HepG2 (cell line): ENCODE results near the gene METTL23. TPM values are rescaled to one million over a fixed set of nuclear protein-coding genes. Genes with fewer than 3 reads are reported as not detected.
A peak's percentile ranks its signal among the peaks of the same experiment; 100 is the strongest.

Source experiments
- AKAP8 ChIP-seq: sonication (generic); formaldehyde crosslinking; IDR thresholded peaks from 2 replicates; pipeline ENCODE4 v1.5.1; 2020; ENCODE audit warnings: mild to moderate bottlenecking, missing genetic modification reagents
- BORCS8-MEF2B ChIP-seq: sonication (generic); formaldehyde crosslinking; IDR thresholded peaks from 2 replicates; pipeline ENCODE4 v1.8.0; 2022; ENCODE audit warnings: mild to moderate bottlenecking, missing genetic modification reagents
- FOXO1 ChIP-seq: sonication (generic); formaldehyde crosslinking; IDR thresholded peaks from 2 replicates; pipeline ENCODE4 v1.4.0; 2020; ENCODE audit warnings: missing genetic modification reagents
- PAX8 ChIP-seq: sonication (generic); formaldehyde crosslinking; IDR thresholded peaks from 2 replicates; pipeline ENCODE4 v1.8.0; 2022; ENCODE audit warnings: mild to moderate bottlenecking, missing genetic modification reagents, borderline replicate concordance
- SAP130 ChIP-seq: IDR thresholded peaks from 2 replicates; pipeline ENCODE4 v1.6.1; 2016; ENCODE audit warnings: low read depth
- TCF7 ChIP-seq: sonication (generic); IDR thresholded peaks from 2 replicates; pipeline ENCODE4 v1.6.1; 2016; ENCODE audit warnings: antibody characterized with exemption, low read depth
- ZMYM3 ChIP-seq: sonication (generic); formaldehyde crosslinking; IDR thresholded peaks from 2 replicates; pipeline ENCODE4 v1.5.1; 2020; ENCODE audit warnings: mild to moderate bottlenecking, missing genetic modification reagents
- ZNF772 ChIP-seq: sonication (generic); formaldehyde crosslinking; IDR thresholded peaks from 2 replicates; pipeline ENCODE4 v1.5.0; 2020; ENCODE audit warnings: mild to moderate bottlenecking, missing genetic modification reagents
- polyA plus RNA-seq, 8 experiments: library from polyadenylated mRNA; depleted of rRNA in 3 of 8; stranded (reverse) in 7 of 8; unstranded in 1 of 8; fragments of >200 nt; fragmentation: Illumina TruSeq in 4 of 8; extraction: Trizol in 4 of 8; gene quantifications; 2 replicates each; pipeline versions ENCODE4 v1.2.1 to v1.2.3, GENCODE V29; 2011 to 2016; ENCODE audit warnings: low read depth in 4 of 8, missing spikeins in 1 of 8, mixed read lengths in 1 of 8; ENCODE audit not compliant: insufficient read depth in 1 of 8
- total RNA-seq, 5 experiments: library from RNA; depleted of rRNA; stranded (reverse); fragments of >200 nt; fragmentation: Illumina TruSeq; extraction: Trizol; gene quantifications; 2 replicates each; pipeline ENCODE4 v1.2.3, GENCODE V29; 2016; ENCODE audit warnings: low read depth in 1 of 5
- TF ChIP-seq, protein P1 (sequence below): IDR thresholded peaks from 2 replicates; pipeline ENCODE4 v1.6.1; 2016; ENCODE audit warnings: low read depth, missing genetic modification reagents, missing compliant biosample characterization
- TF ChIP-seq, protein P2 (sequence below): IDR thresholded peaks from 2 replicates; pipeline ENCODE4 v1.6.1; 2016; ENCODE audit warnings: missing compliant biosample characterization, missing genetic modification reagents, borderline replicate concordance
- TF ChIP-seq, protein P3 (sequence below): sonication (generic); formaldehyde crosslinking; IDR thresholded peaks from 2 replicates; pipeline ENCODE4 v1.4.0; 2020; ENCODE audit warnings: low read depth, mild to moderate bottlenecking, missing genetic modification reagents
- TF ChIP-seq, protein P4 (sequence below): sonication (generic); formaldehyde crosslinking; IDR thresholded peaks from 2 replicates; pipeline ENCODE4 v1.4.0; 2020; ENCODE audit warnings: missing genetic modification reagents, borderline replicate concordance

METTL23 gene
- total and polyA plus RNA-seq, 2 of the 13 experiments (the other 11 are each of a cell fraction or from before 2014, with no cell fraction given): 39.9 to 104 TPM

GRCh38 chr17:76696763-76697701 is 29.6 kb upstream of the METTL23 start (continued):
- TF ChIP-seq, protein P1, sequence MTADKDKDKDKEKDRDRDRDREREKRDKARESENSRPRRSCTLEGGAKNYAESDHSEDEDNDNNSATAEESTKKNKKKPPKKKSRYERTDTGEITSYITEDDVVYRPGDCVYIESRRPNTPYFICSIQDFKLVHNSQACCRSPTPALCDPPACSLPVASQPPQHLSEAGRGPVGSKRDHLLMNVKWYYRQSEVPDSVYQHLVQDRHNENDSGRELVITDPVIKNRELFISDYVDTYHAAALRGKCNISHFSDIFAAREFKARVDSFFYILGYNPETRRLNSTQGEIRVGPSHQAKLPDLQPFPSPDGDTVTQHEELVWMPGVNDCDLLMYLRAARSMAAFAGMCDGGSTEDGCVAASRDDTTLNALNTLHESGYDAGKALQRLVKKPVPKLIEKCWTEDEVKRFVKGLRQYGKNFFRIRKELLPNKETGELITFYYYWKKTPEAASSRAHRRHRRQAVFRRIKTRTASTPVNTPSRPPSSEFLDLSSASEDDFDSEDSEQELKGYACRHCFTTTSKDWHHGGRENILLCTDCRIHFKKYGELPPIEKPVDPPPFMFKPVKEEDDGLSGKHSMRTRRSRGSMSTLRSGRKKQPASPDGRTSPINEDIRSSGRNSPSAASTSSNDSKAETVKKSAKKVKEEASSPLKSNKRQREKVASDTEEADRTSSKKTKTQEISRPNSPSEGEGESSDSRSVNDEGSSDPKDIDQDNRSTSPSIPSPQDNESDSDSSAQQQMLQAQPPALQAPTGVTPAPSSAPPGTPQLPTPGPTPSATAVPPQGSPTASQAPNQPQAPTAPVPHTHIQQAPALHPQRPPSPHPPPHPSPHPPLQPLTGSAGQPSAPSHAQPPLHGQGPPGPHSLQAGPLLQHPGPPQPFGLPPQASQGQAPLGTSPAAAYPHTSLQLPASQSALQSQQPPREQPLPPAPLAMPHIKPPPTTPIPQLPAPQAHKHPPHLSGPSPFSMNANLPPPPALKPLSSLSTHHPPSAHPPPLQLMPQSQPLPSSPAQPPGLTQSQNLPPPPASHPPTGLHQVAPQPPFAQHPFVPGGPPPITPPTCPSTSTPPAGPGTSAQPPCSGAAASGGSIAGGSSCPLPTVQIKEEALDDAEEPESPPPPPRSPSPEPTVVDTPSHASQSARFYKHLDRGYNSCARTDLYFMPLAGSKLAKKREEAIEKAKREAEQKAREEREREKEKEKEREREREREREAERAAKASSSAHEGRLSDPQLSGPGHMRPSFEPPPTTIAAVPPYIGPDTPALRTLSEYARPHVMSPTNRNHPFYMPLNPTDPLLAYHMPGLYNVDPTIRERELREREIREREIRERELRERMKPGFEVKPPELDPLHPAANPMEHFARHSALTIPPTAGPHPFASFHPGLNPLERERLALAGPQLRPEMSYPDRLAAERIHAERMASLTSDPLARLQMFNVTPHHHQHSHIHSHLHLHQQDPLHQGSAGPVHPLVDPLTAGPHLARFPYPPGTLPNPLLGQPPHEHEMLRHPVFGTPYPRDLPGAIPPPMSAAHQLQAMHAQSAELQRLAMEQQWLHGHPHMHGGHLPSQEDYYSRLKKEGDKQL (CRISPR knock-in tag): 0 out of 2 replicates have a peak, but pooled peaks have one; percentile 40
- TF ChIP-seq TCF7: no peak
- peak; percentile 88 for TF ChIP-seq SAP130 (CRISPR knock-in tag)
- no peak for TF ChIP-seq AKAP8 (CRISPR knock-in tag)
- TF ChIP-seq, protein P2, sequence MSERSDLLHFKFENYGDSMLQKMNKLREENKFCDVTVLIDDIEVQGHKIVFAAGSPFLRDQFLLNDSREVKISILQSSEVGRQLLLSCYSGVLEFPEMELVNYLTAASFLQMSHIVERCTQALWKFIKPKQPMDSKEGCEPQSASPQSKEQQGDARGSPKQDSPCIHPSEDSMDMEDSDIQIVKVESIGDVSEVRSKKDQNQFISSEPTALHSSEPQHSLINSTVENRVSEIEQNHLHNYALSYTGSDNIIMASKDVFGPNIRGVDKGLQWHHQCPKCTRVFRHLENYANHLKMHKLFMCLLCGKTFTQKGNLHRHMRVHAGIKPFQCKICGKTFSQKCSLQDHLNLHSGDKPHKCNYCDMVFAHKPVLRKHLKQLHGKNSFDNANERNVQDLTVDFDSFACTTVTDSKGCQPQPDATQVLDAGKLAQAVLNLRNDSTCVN (CRISPR knock-in tag): 0 out of 2 replicates have a peak, but pooled peaks have one; percentile 27
- TF ChIP-seq ZMYM3: peak; percentile 55; the same call in 1 of the 2 replicates
- TF ChIP-seq PAX8 (CRISPR knock-in tag): no peak
- TF ChIP-seq, protein P3, sequence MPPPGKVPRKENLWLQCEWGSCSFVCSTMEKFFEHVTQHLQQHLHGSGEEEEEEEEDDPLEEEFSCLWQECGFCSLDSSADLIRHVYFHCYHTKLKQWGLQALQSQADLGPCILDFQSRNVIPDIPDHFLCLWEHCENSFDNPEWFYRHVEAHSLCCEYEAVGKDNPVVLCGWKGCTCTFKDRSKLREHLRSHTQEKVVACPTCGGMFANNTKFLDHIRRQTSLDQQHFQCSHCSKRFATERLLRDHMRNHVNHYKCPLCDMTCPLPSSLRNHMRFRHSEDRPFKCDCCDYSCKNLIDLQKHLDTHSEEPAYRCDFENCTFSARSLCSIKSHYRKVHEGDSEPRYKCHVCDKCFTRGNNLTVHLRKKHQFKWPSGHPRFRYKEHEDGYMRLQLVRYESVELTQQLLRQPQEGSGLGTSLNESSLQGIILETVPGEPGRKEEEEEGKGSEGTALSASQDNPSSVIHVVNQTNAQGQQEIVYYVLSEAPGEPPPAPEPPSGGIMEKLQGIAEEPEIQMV (CRISPR knock-in tag): 0 out of 2 replicates have a peak, but pooled peaks have one; percentile 59
- TF ChIP-seq BORCS8-MEF2B (CRISPR knock-in tag): 0 out of 2 replicates have a peak, but pooled peaks have one; percentile 68
- peak; percentile 64; the same call in 1 of the 2 replicates for TF ChIP-seq FOXO1 (CRISPR knock-in tag)
- TF ChIP-seq ZNF772 (CRISPR knock-in tag): peak; percentile 66; the same call in 1 of the 2 replicates
- TF ChIP-seq, protein P4, sequence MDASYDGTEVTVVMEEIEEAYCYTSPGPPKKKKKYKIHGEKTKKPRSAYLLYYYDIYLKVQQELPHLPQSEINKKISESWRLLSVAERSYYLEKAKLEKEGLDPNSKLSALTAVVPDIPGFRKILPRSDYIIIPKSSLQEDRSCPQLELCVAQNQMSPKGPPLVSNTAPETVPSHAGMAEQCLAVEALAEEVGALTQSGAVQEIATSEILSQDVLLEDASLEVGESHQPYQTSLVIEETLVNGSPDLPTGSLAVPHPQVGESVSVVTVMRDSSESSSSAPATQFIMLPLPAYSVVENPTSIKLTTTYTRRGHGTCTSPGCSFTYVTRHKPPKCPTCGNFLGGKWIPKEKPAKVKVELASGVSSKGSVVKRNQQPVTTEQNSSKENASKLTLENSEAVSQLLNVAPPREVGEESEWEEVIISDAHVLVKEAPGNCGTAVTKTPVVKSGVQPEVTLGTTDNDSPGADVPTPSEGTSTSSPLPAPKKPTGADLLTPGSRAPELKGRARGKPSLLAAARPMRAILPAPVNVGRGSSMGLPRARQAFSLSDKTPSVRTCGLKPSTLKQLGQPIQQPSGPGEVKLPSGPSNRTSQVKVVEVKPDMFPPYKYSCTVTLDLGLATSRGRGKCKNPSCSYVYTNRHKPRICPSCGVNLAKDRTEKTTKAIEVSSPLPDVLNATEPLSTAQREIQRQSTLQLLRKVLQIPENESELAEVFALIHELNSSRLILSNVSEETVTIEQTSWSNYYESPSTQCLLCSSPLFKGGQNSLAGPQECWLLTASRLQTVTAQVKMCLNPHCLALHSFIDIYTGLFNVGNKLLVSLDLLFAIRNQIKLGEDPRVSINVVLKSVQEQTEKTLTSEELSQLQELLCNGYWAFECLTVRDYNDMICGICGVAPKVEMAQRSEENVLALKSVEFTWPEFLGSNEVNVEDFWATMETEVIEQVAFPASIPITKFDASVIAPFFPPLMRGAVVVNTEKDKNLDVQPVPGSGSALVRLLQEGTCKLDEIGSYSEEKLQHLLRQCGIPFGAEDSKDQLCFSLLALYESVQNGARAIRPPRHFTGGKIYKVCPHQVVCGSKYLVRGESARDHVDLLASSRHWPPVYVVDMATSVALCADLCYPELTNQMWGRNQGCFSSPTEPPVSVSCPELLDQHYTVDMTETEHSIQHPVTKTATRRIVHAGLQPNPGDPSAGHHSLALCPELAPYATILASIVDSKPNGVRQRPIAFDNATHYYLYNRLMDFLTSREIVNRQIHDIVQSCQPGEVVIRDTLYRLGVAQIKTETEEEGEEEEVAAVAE: no peak
